Osteoblast (primary cell): Measurements from ENCODE around the gene ATP2A2. TPM values are rescaled to one million over a fixed set of nuclear protein-coding genes. Genes with fewer than 3 reads are reported as not detected.
A peak's percentile ranks its signal among the peaks of the same experiment; 100 is the strongest.

ENCODE experiments used
- DNase-seq: peaks from one replicate; pipeline ENCODE4 v3.0.0; 2011; ENCODE audit warnings: low spot score, mixed read lengths; ENCODE audit not compliant: insufficient read length; ENCODE audit errors: missing footprints
- H2AFZ ChIP-seq: 2 replicates; pipeline ENCODE4 v1.6.0; 2011; ENCODE audit warnings: mild to moderate bottlenecking, low read length
- H3K27ac ChIP-seq: 2 replicates; pipeline ENCODE4 v1.5.1; 2011; ENCODE audit warnings: mild to moderate bottlenecking, low read depth, low read length, moderate library complexity
- H3K27me3 ChIP-seq: 2 replicates; pipeline ENCODE4 v1.6.0; 2012; ENCODE audit warnings: mild to moderate bottlenecking, control low read depth, inconsistent platforms, low read length, moderate library complexity; ENCODE audit not compliant: insufficient read depth
- H3K36me3 ChIP-seq: 2 replicates; pipeline ENCODE4 v1.5.1; 2011; ENCODE audit warnings: mild to moderate bottlenecking, low read length, control low read depth, moderate library complexity; ENCODE audit not compliant: insufficient read depth
- H3K4me1 ChIP-seq: 2 replicates; pipeline ENCODE4 v1.5.1; 2011; ENCODE audit warnings: mild to moderate bottlenecking, low read length, control low read depth, moderate library complexity; ENCODE audit not compliant: insufficient read depth
- H3K4me2 ChIP-seq: 2 replicates; pipeline ENCODE4 v1.6.0; 2011; ENCODE audit warnings: mild to moderate bottlenecking, low read length; ENCODE audit not compliant: insufficient read depth
- H3K4me3 ChIP-seq: fragments of 200-600 bp; sonication (generic); 3 replicates; pipeline ENCODE4 v1.5.1; 2012; ENCODE audit warnings: mild to moderate bottlenecking, low read length, inconsistent platforms; ENCODE audit not compliant: insufficient read depth
- H3K79me2 ChIP-seq: 2 replicates; pipeline ENCODE4 v1.6.0; 2012; ENCODE audit warnings: mild to moderate bottlenecking, low read length, control low read depth, inconsistent platforms; ENCODE audit not compliant: insufficient read depth
- H3K9me3 ChIP-seq: 2 replicates; pipeline ENCODE4 v1.5.1; 2011; ENCODE audit warnings: low read depth, low read length, control low read depth
- H4K20me1 ChIP-seq: 2 replicates; pipeline ENCODE4 v1.6.0; 2012; ENCODE audit warnings: mild to moderate bottlenecking, low read length, control low read depth; ENCODE audit not compliant: insufficient read depth
- small RNA-seq: library from RNA; depleted of rRNA; stranded (forward); fragments of <200 nt; gene quantifications from one replicate; pipeline ENCODE3, GENCODE V24; 2012
- total RNA-seq: library from RNA; depleted of rRNA; stranded (reverse); fragments of >200 nt; gene quantifications from 2 replicates; pipeline ENCODE4 v1.2.3, GENCODE V29; 2012
- TF ChIP-seq, protein P1 (sequence below): IDR thresholded peaks from 2 replicates; pipeline ENCODE4 v1.5.1; 2011; ENCODE audit warnings: mild to moderate bottlenecking, low read depth, low read length, moderate library complexity; ENCODE audit errors: extremely low read depth

ATP2A2 gene
- total RNA-seq, 1 donor: 107 TPM

DNA sequence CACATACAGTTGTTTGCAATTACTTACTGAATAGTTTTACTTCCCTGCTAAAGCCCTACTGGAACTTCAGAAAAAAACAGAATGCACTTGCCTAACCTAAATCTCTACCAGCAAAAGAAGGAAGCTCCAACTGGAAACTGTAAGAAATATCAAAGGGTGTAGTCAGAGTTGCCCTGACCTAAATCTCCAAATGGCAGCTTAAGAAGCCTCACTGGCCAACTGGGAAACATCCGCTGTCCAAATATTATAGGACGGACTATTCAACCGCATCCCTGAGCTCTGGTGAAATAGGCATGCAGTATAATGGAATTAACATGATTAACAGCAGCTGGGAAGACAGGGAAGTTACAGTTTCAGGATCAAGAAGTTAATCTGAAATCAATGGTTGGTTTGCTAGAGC lies 98.2 kb downstream of the ATP2A2 start:
- Histone ChIP-seq H3K4me1 (no peaks in the 10 kb centered on the region), H3K4me3 (no peak overlapping the region), H3K36me3 (peaks cover 67% of the 10 kb centered on the region), H3K27me3 (no peaks in the 10 kb centered on the region), H3K9me3 (no peaks in the 10 kb centered on the region), H3K27ac (peak overlapping the region; percentile 30), H4K20me1 (peaks cover 2% of the 10 kb centered on the region), H2AFZ (no peak overlapping the region), H3K4me2 (no peak overlapping the region), H3K79me2 (peaks cover 19% of the 10 kb centered on the region)
- TF ChIP-seq, protein P1, sequence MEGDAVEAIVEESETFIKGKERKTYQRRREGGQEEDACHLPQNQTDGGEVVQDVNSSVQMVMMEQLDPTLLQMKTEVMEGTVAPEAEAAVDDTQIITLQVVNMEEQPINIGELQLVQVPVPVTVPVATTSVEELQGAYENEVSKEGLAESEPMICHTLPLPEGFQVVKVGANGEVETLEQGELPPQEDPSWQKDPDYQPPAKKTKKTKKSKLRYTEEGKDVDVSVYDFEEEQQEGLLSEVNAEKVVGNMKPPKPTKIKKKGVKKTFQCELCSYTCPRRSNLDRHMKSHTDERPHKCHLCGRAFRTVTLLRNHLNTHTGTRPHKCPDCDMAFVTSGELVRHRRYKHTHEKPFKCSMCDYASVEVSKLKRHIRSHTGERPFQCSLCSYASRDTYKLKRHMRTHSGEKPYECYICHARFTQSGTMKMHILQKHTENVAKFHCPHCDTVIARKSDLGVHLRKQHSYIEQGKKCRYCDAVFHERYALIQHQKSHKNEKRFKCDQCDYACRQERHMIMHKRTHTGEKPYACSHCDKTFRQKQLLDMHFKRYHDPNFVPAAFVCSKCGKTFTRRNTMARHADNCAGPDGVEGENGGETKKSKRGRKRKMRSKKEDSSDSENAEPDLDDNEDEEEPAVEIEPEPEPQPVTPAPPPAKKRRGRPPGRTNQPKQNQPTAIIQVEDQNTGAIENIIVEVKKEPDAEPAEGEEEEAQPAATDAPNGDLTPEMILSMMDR: no peak
- DNase-seq: no peak

DNA sequence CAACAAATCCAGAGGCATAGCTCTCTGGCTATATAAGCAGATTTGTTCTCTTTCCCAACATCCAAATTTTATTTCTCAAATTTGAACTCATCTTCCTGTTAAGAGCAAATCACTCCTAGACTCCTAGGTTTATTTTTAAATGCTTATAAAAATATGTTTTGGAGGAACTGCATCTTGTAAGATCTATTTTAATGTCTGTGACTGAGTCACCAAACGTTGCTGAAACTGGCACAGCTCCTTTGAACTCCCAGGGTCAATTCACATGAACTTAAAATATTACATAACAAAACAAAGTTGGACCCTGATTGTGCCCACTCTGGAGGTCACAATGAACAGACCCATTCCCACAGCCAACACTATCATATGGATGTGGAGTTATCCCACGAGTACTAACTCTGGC lies 98.6 kb downstream of the ATP2A2 start:
- peak overlapping the region; percentile 43 for H3K27ac ChIP-seq
- no peak overlapping the region for H3K4me3 ChIP-seq
- H3K36me3 ChIP-seq: peaks cover 64% of the 10 kb centered on the region
- TF ChIP-seq, protein P1: no peak
- H3K9me3 ChIP-seq: no peaks in the 10 kb centered on the region
- H3K27me3 ChIP-seq: no peaks in the 10 kb centered on the region
- no peak for DNase-seq
- H3K4me2 ChIP-seq: no peak overlapping the region
- no peak overlapping the region for H2AFZ ChIP-seq
- peaks cover 18% of the 10 kb centered on the region for H3K79me2 ChIP-seq
- H4K20me1 ChIP-seq: peaks cover 2% of the 10 kb centered on the region
- H3K4me1 ChIP-seq: peaks cover 2% of the 10 kb centered on the region

DNA sequence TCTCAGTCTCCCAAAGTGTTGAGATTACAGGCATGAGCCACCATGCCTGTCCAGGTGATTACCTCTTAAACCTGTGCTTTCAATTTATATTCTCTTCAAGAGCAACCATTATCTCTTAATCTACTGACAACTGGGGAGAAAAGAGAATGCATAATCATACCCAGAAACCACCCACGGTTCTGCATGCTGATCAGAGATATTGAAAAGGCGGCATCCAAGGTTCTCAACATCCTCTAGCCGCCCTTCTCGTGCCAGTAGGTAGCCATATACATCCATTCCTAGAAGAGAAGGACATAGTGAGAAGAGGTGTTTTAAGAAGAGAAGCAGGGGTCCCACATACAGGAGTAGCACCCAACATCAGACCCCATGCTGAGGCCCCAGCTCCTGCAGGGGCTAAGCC lies 101.6 kb downstream of the ATP2A2 start:
- DNase-seq: no peak
- Histone ChIP-seq H3K9me3 (no peaks in the 10 kb centered on the region), H3K79me2 (peaks cover 16% of the 10 kb centered on the region), H3K36me3 (peaks cover 55% of the 10 kb centered on the region), H4K20me1 (peaks cover 4% of the 10 kb centered on the region), H3K4me2 (no peak overlapping the region), H3K4me1 (peaks cover 4% of the 10 kb centered on the region), H3K27me3 (no peaks in the 10 kb centered on the region), H2AFZ (no peak overlapping the region), H3K4me3 (no peak overlapping the region), H3K27ac (no peak overlapping the region)
- TF ChIP-seq, protein P1: no peak

Small RNAs within 50 kb of the gene (small RNA-seq; reads per million reads assigned to genes)
- not detected for gene RN7SL769P

Other genes starting within 250 kb of the ATP2A2 start
- 7.6 and 9.4 TPM in 2 replicates for gene C12orf76, start 232.7 kb upstream of the ATP2A2 start, total RNA-seq
- 18.5 and 20.6 TPM in 2 replicates for gene IFT81, start 156.9 kb upstream of the ATP2A2 start, total RNA-seq
- 28.0 and 31.5 TPM in 2 replicates for gene ANAPC7, start 122.5 kb downstream of the ATP2A2 start, total RNA-seq
- 258 and 263 TPM in 2 replicates for gene ARPC3, start 169.1 kb downstream of the ATP2A2 start, total RNA-seq
- gene GPN3, start 187.0 kb downstream of the ATP2A2 start, total RNA-seq: 10.9 and 12.3 TPM in 2 replicates
- 7.2 and 8.3 TPM in 2 replicates for gene FAM216A, start 187.6 kb downstream of the ATP2A2 start, total RNA-seq
- 51.4 and 54.8 TPM in 2 replicates for gene VPS29, start 220.9 kb downstream of the ATP2A2 start, total RNA-seq
- 0.36 and 0.59 TPM in 2 replicates for gene RAD9B, start 221.1 kb downstream of the ATP2A2 start, total RNA-seq